DMS53 treated with DMSO at 0.1 percent for 48 hours (cell line): Measurements from ENCODE around the gene POLL.
A peak's percentile ranks its signal among the peaks of the same experiment; 100 is the strongest.

Experiments
- DNase-seq: peaks from one replicate; lab custom pipeline; 2025; ENCODE audit not compliant: unreplicated experiment; lab: John Stamatoyannopoulos, UW

POLL gene

GRCh38 chr10:101573885-101574753 lies 13.9 kb downstream of the POLL start:
- no peak for DNase-seq

GRCh38 chr10:101572785-101573184 lies 15.3 kb downstream of the POLL start:
- DNase-seq, result no peak

- no peak for DNase-seq
These were observed 15.9 kb downstream of the POLL start for GRCh38 chr10:101572126-101572525.

- DNase-seq, result no peak
These were observed 16.7 kb downstream of the POLL start for GRCh38 chr10:101571271-101571925.

GRCh38 chr10:101570428-101571270 lies 17.4 kb downstream of the POLL start:
- peak; percentile 50 for DNase-seq

- peak; percentile 50 for DNase-seq
These were observed 18.2 kb downstream of the POLL start for GRCh38 chr10:101569622-101570427.

- no peak for DNase-seq
These were observed 18.8 kb downstream of the POLL start for GRCh38 chr10:101569323-101569621.

GRCh38 chr10:101568054-101568745 lies 19.9 kb downstream of the POLL start:
- DNase-seq, result no peak

- DNase-seq, result no peak
These were observed 20.7 kb downstream of the POLL start for GRCh38 chr10:101567165-101568006.

- peak; percentile 16 for DNase-seq
These were observed 21.5 kb downstream of the POLL start for GRCh38 chr10:101566333-101567164.

GRCh38 chr10:101565936-101566332 lies 22.1 kb downstream of the POLL start:
- DNase-seq, result no peak

- no peak for DNase-seq
These were observed 22.6 kb downstream of the POLL start for GRCh38 chr10:101565370-101565900.

- DNase-seq, result no peak
These were observed 23.5 kb downstream of the POLL start for GRCh38 chr10:101564490-101564991.

- DNase-seq, result no peak
These were observed 24.5 kb downstream of the POLL start for GRCh38 chr10:101563497-101564040.

- DNase-seq, result no peak
These were observed 25.1 kb downstream of the POLL start for GRCh38 chr10:101563007-101563406.

- no peak for DNase-seq
These were observed 25.8 kb downstream of the POLL start for GRCh38 chr10:101562231-101562630.

- DNase-seq, result no peak
These were observed 26.8 kb downstream of the POLL start for GRCh38 chr10:101561068-101561915.
